CD4-positive, alpha-beta T cell (primary cell): ENCODE results near the gene CD79B. TPM values are rescaled to one million over a fixed set of nuclear protein-coding genes. Genes with fewer than 3 reads are reported as not detected.
"Not testable (repeated sequence)": the region's sequence is repeated elsewhere in the genome, so short reads cannot be mapped to it uniquely, and the experiment has no call there.

Source experiments
- ATAC-seq: fragments of 200-7000 bp; cut with Tn5 transposase; one replicate; pipeline ENCODE4 v1.10.0; 2022; ENCODE audit warnings: mild to moderate bottlenecking; ENCODE audit not compliant: poor library complexity
- CTCF ChIA-PET: fragments of 350-600 bp; sonication (Branson Sonifier 250); formaldehyde crosslinking; loops from one replicate; lab custom pipeline; 2021; ENCODE audit warnings: antibody characterized with exemption, inconsistent platforms; lab: Charles Lee
- POLR2A ChIA-PET: fragments of 350-600 bp; sonication (Branson Sonifier 250); formaldehyde crosslinking; loops from one replicate; lab custom pipeline; 2021; ENCODE audit warnings: antibody characterized with exemption, inconsistent platforms; lab: Charles Lee
- DNase-seq, 14 experiments: peaks; one replicate each; pipeline ENCODE4 v3.0.0-alpha.2; 2013 to 2020; ENCODE audit warnings: mixed read lengths in 2 of 14
- H3K27ac ChIP-seq, 2 donors: one replicate each; pipeline versions ENCODE4 v1.5.1 to v1.7.0; 2013; ENCODE audit warnings: low read length in 2 of 2, low read depth in 1 of 2, mild to moderate bottlenecking in 1 of 2
- H3K27me3 ChIP-seq, 2 experiments: 1 replicate in 1 of 2; 2 replicates in 1 of 2; pipeline versions ENCODE4 v1.6.1 to v1.7.0; 2013; ENCODE audit warnings: low read length in 2 of 2, control low read depth in 1 of 2, mild to moderate bottlenecking in 1 of 2, moderate library complexity in 1 of 2; ENCODE audit not compliant: insufficient read depth in 2 of 2, control insufficient read depth in 1 of 2
- H3K36me3 ChIP-seq: one replicate; pipeline ENCODE4 v1.6.1; 2013; ENCODE audit warnings: low read length, control low read depth; ENCODE audit not compliant: insufficient read depth
- H3K4me1 ChIP-seq: one replicate; pipeline ENCODE4 v1.6.1; 2013; ENCODE audit warnings: low read length, control low read depth; ENCODE audit not compliant: insufficient read depth
- H3K4me3 ChIP-seq: one replicate; pipeline ENCODE4 v1.5.1; 2013; ENCODE audit warnings: mild to moderate bottlenecking, low read length, moderate library complexity
- H3K9me3 ChIP-seq, 2 experiments: 1 replicate in 1 of 2; 2 replicates in 1 of 2; pipeline versions ENCODE4 v1.6.1 to v1.7.0; 2013; ENCODE audit warnings: low read length in 2 of 2, mild to moderate bottlenecking in 2 of 2, control low read depth in 1 of 2, moderate library complexity in 1 of 2; ENCODE audit not compliant: control insufficient read depth in 1 of 2, insufficient read depth in 1 of 2
- H3K27ac Mint-ChIP-seq: one replicate; pipeline ENCODE4 v1.8.0; 2020; ENCODE audit warnings: mixed read lengths
- H3K27me3 Mint-ChIP-seq: one replicate; pipeline ENCODE4 v1.8.0; 2021; ENCODE audit warnings: mixed read lengths
- H3K36me3 Mint-ChIP-seq: one replicate; pipeline ENCODE4 v1.8.0; 2021; ENCODE audit warnings: low read depth, mixed read lengths
- H3K4me1 Mint-ChIP-seq: one replicate; pipeline ENCODE4 v1.8.0; 2021; ENCODE audit warnings: low read depth, mixed read lengths
- H3K4me3 Mint-ChIP-seq: one replicate; pipeline ENCODE4 v1.8.0; 2020; ENCODE audit warnings: mild to moderate bottlenecking, mixed read lengths
- H3K9me3 Mint-ChIP-seq: one replicate; pipeline ENCODE4 v1.8.0; 2020; ENCODE audit warnings: mixed read lengths
- CTCF ChIP-seq: fragments of 200-600 bp; IDR thresholded peaks from one replicate; pipeline ENCODE4 v1.8.0; 2022; ENCODE audit warnings: antibody characterized with exemption, mild to moderate bottlenecking
- intact Hi-C, 2 experiments: fragments of 100-400 bp; cut with DNase I in 1 of 2; cut with micrococcal nuclease in 1 of 2; formaldehyde crosslinking; loops; one replicate each; pipeline versions ENCODE4 v1.15.1 to v1.9.0; 2023 to 2025; cut with DNase I, micrococcal nuclease
- total RNA-seq, 174 experiments: library from RNA in 2 of 174; stranded (reverse) in 2 of 174; gene quantifications; one replicate each; pipeline ENCODE4 v1.2.3 and lab custom pipeline; 2021 to 2026

CD79B gene
- total RNA-seq, 2 experiments from 2014 or later = 5.3 to 5.5 TPM

DNA sequence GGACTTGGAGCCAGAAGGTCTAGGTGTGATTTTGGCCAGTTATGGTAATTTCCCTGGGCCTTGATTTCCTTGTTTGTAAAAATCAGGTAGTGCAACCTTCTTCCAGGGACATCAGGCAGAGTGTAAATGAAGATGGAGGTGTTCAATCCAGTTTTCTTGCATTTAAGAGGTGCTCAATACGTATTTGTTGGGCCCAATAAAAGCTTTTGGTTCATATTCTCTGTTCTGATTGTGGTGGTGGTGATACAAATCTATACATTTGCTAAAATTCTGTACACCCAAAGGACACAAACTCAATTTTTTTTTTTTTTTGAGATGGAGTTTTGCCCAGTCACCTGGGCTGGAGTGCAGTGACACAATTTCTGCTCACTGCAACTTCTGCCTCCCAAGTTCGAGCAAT is 6.0 kb downstream of the CD79B start:
- Mint-ChIP-seq H3K4me3 (no peak overlapping the region), H3K9me3 (no peaks in the 10 kb centered on the region), H3K4me1 (peaks cover 12% of the 10 kb centered on the region), H3K36me3 (peaks cover 10% of the 10 kb centered on the region), H3K27me3 (no peaks in the 10 kb centered on the region), H3K27ac (no peak overlapping the region)
- Histone ChIP-seq H3K4me1 (peaks cover 9% of the 10 kb centered on the region), H3K36me3 (peaks cover 25% of the 10 kb centered on the region), H3K9me3 (no peaks in the 10 kb centered on the region), H3K27ac (peak overlapping the region in 1 of 2 donors; percentile 16), H3K4me3 (no peak overlapping the region), H3K27me3 (no peaks in the 10 kb centered on the region)
- POLR2A ChIA-PET = interaction anchor here (1.0 kb wide), 1 partner anchor 94 kb away, joined by 3 read pairs; the partner anchor contains the start of gene ICAM2
- CTCF ChIA-PET = no interaction called here
- no peak for ATAC-seq
- intact Hi-C loops = no loop called here
- no peak for TF ChIP-seq CTCF
- no peak for DNase-seq

- Mint-ChIP-seq H3K9me3 (no peaks in the 10 kb centered on the region), H3K27ac (no peak overlapping the region), H3K4me3 (no peak overlapping the region), H3K36me3 (peaks cover 7% of the 10 kb centered on the region), H3K27me3 (no peaks in the 10 kb centered on the region), H3K4me1 (peaks cover 6% of the 10 kb centered on the region)
- ATAC-seq (no peak), DNase-seq (no peak)
- Histone ChIP-seq H3K4me3 (no peak overlapping the region), H3K27ac (peak overlapping the region in 1 of 2 donors; percentile 16), H3K36me3 (peaks cover 25% of the 10 kb centered on the region), H3K27me3 (no peaks in the 10 kb centered on the region), H3K4me1 (peaks cover 3% of the 10 kb centered on the region), H3K9me3 (no peaks in the 10 kb centered on the region)
- POLR2A ChIA-PET = interaction anchor here (1.0 kb wide), 1 partner anchor 95 kb away, joined by 3 read pairs; the partner anchor contains the start of gene ICAM2
- intact Hi-C loops = no loop called here
- no peak for TF ChIP-seq CTCF
- CTCF ChIA-PET = interaction anchor here (0.6 kb wide), 1 partner anchor 44 kb away, joined by 3 read pairs; the partner anchor contains the start of gene GH2
Measured at GRCh38 chr17:63925615-63926014, 6.5 kb downstream of the CD79B start.

- H3K4me3 Mint-ChIP-seq, DNase-seq, H3K4me1 ChIP-seq, H3K27me3 ChIP-seq, H3K27ac Mint-ChIP-seq, H3K36me3 ChIP-seq, H3K9me3 Mint-ChIP-seq, H3K27ac ChIP-seq, POLR2A ChIA-PET, H3K4me1 Mint-ChIP-seq, H3K27me3 Mint-ChIP-seq, ATAC-seq, H3K36me3 Mint-ChIP-seq, H3K4me3 ChIP-seq, intact Hi-C loops, H3K9me3 ChIP-seq, CTCF ChIA-PET: not testable (repeated sequence)
Measured at GRCh38 chr17:63922402-63922801, 9.7 kb downstream of the CD79B start.

DNA sequence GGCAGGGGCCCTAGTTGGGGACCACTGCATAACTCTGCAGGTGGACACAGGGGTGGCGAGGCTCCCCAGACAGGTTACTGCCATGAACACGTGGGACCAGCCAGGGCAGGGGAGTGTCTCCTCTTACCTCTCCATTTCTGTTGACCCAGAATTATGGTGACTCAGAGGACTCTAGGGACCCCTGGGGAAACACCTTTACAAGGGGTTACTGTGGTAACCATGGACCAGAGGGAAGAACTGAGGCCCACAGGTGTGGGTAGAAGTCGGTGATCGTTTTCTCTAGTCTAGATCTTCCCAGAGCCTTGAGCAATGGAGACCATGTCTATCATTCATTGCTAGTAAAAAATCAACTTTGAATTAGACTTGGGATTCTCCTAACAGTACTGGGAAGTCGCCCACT is 11.4 kb downstream of the CD79B start:
- H3K4me1 ChIP-seq, H3K27me3 Mint-ChIP-seq, ATAC-seq, H3K36me3 ChIP-seq, H3K27ac ChIP-seq, H3K4me3 ChIP-seq, H3K9me3 Mint-ChIP-seq, H3K4me1 Mint-ChIP-seq, H3K4me3 Mint-ChIP-seq, H3K27me3 ChIP-seq, DNase-seq, H3K27ac Mint-ChIP-seq, H3K36me3 Mint-ChIP-seq, H3K9me3 ChIP-seq: not testable (repeated sequence)
- CTCF ChIA-PET = interaction anchor here (2.0 to 3.0 kb wide), 2 partner anchors 26 to 107 kb away, joined by 29 to 75 read pairs; no protein-coding TSS in a partner anchor
- intact Hi-C loops = loop anchor here in 1 of 2 experiments (2.0 kb wide), 1 partner anchor 64 kb away; no protein-coding TSS in a partner anchor
- POLR2A ChIA-PET = interaction anchor here (2.1 kb wide), 1 partner anchor 26 kb away, joined by 17 read pairs; no protein-coding TSS in a partner anchor

DNA sequence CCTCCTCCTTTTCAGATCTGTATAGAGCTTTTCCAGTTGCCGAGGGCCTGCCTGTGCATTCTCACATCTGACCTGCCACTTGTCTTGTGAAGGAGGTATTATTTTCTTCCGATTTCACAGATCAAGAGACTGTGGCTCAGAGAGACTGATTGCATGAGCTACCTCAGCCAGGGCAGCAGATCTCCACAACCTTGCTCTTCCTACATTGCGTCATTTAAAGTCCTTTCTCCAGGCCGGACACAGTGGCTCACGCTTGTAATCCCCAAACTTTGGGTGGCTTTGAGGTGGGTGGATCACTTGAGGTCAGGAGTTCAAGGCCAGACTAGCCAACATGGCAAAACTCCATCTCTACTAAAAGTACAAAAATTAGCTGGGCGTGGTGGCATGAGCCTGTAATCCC is 12.1 kb downstream of the CD79B start:
- not testable (repeated sequence) for H3K27me3 Mint-ChIP-seq, ATAC-seq, H3K27ac Mint-ChIP-seq, H3K9me3 Mint-ChIP-seq, H3K27me3 ChIP-seq, H3K4me1 Mint-ChIP-seq, DNase-seq, H3K4me3 Mint-ChIP-seq, H3K36me3 ChIP-seq, H3K9me3 ChIP-seq, H3K36me3 Mint-ChIP-seq, H3K4me3 ChIP-seq, H3K4me1 ChIP-seq, H3K27ac ChIP-seq
- ChIA-PET POLR2A (interaction anchor here (1.0 to 2.5 kb wide), 9 partner anchors 26 to 225 kb away, joined by 3 to 17 read pairs (median 6); partner anchors contain the start of gene ICAM2), CTCF (interaction anchor here (0.8 to 3.0 kb wide), 18 partner anchors 12 to 226 kb away, joined by 3 to 75 read pairs (median 5); partner anchors contain the start of genes CD79B and ICAM2)
- intact Hi-C loops = loop anchor here in 1 of 2 experiments (2.0 kb wide), 1 partner anchor 65 kb away; no protein-coding TSS in a partner anchor
